GM10847 (cell line): ENCODE measurements around the gene GATAD2B.

ENCODE experiments used
- POLR2A ChIP-seq: IDR thresholded peaks from 2 replicates; pipeline ENCODE4 v1.6.1; 2011; ENCODE audit not compliant: insufficient read length; ENCODE audit errors: extremely low read depth

Gene GATAD2B

DNA sequence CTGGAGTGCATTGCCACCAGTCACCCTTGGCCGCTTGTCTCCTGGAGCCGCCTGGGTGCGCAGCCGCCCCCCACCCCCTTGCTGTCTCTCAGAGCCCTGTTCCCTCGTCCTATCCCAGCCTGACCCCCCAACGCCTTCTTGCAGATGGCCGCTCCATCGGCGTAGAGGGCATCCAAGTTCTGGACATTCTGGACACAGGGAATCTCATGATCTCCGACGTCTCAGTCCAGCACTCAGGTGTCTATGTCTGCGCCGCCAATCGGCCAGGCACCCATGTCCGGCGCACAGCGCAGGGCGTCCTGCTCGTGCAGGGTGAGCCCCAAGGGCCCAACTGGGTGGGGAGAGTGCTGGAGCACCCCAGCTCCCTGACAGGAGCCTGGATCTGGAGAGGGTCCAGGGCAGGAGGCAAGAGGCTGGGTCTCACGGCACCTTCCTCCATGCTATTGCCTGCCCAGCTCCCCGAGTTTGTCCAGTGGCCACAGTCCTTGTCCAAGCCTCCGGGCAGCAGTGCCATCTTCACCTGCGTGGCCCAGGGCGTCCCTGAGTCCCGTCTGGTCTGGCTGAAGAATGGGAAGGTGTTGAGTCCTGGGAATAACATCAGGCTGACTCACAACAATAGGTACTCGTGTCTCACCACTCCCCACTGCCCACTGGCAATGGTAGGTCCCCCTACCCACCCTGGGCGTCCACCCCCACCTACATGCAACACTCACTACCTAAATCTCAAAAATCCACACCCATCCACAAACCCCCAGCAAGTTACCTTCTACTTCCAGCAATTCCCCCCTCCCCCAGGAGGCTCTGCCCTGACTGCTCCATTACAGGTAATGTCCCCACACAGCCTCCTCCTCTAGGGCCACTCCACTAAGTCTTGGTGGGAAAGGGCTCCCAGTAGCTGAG is 123.0 kb downstream of the GATAD2B start:
- TF ChIP-seq POLR2A = no peak

DNA sequence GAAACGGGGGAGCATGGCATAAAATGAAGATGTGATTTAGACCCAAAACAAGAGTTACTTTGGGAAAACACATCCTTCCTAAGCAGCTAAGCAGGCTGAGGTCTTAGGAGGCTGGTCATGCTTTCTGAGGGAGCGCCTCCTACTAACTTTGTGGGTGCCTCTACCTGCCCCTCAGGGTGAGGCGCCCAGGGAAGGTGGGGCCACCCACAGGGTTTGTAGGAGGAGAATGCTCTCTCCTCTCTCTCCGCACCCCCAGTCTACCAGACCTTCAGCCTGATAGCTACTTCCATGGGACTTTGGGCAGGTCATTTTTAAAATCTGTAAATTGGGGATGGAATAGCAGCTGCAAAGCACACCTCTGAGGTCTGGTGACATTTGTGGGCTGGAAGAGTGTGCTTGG is 123.8 kb downstream of the GATAD2B start:
- TF ChIP-seq POLR2A = no peak

DNA sequence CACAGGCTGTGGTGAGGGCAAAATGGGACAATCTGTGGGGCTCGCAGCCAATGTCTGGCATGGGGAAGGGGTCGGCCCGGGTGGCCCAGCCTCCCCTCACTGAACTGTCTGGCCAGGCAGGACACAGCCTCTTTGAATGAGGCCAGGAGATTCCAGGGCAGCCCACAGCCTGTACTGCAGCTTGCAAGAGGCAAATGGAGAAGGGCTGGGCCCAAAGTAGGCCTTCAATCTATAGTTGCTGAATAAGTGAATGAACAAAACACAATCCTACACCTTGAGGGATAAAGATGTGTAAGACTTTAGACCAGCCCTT is 124.3 kb downstream of the GATAD2B start:
- TF ChIP-seq POLR2A = no peak

DNA sequence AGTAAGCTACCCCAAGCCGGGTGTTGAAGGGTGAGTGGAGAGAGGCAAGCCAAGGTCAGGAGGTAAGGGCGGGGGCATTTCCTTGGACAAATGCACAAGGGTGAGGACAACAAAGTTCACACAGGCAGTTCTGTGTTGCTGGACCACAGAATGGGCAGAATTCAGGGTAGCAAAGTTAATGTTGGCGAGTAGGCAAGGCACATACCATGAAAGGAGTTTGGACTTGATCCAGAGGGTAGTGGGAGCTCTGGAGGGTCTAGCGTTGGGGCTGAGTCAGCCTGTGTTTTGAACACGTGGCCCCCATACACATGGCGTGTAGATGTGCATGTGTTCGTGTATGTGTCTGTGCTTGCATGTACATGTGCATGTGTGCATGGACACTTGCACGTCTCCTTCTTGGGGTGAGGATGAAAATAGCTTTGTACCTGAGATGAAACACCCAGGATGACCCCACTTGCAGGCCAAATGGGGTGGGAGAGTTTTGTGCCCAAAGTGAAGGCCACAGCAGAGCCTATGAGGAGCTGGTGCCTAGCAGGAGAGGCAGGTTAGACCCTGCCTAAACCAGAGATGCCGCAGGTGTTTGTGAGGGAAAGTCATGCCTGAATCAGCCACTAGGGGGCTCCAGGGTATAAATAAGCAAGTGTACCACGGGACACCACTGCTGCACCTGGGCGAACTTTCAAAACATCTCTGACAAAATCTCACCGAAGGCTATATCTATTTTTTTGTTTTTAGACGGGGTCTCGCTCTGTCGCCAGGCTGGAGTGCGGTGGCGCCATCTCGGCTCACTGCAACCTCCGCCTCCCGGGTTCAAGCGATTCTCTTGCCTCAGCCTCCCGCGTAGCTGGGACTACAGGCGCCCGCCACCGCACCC is 125.7 kb downstream of the GATAD2B start:
- no peak for TF ChIP-seq POLR2A

DNA sequence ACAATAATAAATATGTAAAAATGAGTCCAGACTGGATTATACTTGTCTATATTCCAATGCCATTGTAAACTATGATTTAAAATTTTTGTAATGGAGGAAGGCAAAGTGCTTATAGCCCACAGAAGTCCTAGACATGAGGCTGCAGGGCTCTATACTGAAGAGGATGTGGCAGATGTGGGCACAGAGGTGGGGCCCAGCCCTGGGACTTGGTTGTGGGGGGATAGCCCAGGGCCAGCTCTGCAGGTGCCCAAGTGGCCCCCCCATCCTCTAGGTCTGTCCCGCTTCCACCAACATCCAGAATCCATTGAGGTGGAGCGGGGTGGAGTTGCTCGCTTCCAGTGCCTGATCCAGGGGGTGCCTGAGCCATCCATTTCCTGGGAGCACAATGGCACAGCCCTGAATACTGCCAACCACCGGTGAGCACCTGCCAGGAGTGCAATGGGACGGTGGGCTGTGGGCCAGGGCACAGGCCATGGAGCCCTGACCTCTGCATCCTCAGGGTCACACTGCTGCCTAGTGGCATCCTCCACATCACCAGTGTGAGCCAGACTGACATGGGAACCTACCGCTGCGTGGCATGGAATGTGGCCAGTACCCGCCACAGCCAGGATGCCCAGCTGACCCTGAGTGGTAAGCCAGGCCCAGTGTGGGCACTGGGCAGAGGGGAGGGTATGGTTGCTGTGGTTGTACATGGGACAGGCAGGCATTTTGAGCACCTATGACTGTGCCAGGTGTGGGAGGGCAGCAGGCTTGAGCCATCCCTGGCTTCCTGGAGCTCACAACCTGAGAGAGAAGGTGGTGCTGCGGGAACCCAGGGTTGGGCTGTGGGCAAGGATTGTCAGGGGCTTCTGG is 126.6 kb downstream of the GATAD2B start:
- no peak for TF ChIP-seq POLR2A

DNA sequence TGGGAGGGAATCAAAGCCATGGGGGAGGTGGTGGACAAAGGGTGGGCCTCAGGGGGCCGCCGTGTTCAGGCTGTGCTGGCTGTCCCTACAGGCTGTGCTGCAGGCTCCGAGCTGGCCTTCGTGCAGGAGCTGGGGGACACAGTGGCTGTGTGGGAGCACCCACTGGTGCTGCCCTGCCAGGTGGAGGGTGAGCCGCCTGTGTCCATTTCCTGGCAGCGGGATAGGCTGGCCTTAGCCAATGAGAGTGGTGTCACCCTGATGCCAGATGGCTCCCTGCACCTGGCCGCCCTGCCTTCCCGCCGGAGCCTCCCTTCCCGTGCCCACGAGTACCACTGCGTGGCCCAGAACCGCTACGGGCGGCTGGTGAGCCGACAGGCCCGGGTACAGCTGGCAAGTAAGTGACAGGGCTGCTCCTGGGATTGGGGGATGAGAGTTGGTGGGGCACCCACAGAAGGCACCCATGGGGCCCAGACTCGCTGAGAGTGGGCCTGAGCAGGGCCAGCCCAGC is 127.4 kb downstream of the GATAD2B start:
- TF ChIP-seq POLR2A = no peak

DNA sequence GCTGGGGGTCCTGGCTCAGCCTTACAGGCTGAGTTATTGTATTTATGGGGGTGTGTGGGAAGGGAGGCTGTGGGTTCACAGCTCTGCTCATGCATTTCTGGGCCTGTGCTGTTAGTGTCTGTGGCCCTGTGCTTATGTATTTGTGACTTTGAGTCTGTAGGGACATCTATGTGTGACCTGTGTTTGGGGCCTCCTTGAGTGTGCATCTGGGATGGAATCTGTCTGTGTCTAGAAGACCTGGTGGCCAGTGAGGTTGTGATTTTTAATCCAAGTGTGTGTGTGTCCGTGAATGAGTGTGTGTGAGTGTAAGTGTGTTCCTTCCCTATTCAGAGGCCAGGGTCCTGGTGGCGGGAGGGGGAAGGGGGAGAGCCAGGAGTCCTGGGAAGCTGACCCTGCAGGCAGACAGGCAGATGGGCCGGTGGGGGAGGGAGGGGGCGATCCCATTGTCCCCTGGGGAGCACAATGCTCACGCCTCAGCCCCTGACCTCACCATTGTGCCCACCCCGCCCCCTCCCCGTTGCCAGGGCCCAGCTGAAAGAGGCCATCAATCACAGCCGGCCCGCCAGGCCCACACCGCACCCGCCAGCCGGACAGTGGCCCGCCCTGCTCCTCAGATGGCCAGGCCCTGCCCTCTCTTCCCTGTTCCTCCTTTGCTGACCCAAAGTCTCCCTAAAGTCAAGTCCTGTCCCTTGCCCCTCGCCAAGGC is 128.0 kb downstream of the GATAD2B start:
- TF ChIP-seq POLR2A = no peak

DNA sequence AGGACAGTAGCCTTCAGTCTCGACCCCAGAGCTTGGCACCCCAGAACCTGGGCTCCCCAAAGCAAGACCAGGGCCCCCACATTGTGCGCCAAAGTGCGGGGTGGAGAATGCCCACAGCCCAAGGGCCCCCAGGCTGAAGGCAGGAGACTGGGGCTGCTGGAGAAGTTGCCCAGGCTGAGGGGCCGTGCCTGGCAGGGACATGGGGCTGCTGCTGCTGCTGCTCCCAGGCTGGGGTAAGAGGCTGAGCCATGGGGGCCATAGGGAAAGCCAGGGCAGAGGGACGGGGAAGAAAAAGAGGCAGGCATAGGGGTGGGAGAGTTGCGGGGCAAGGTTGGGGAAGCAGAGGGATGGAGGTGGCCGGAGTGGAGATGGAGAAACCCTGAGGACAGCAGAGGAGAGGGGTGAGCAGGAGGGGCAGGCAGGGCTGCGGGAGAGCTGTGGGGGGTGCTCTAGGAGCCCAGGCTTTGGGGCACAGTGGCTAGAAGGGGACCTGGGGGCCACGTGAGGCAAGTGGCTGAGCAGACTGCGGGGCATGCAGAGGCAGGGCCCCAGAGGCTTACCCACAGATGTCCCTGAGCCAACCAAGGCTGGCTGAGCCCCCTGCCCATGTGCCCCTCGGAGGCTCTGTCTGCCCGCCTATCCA is 128.7 kb downstream of the GATAD2B start:
- TF ChIP-seq POLR2A = no peak

DNA sequence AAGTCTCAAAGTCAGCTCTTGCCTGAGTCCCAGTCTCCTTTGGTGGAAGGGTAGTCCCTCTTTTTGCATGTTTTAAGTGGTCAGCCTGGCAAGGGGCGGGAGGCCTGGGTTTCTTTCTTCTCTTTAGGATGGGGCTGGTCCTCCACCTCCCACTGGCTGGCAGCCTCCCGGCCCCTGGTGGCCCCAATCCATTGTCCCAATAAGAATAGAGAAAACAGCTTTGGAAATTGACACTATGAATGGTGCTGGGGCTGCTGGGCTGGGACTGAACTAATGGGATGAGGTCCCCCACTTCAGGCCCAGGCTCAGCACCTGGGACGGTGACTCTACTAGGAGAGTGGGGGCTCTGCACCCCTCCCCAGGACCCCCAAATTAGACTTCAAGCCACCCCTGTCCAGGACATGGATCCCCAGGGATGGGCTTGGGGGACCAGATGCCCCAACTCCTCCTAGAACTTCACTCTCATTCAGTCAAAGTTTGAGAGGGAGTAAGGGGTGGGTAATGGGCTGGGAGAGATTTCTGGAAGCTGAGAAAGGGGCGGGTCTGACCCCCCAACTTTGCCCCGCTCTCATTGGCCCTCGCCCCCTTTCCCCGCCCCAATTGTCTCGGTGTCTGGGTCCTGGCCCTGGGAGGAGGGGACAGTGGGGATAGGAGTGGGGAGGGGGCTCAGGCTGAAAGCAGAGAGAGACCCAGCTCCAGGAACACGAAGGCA is 129.4 kb downstream of the GATAD2B start:
- TF ChIP-seq POLR2A = no peak

DNA sequence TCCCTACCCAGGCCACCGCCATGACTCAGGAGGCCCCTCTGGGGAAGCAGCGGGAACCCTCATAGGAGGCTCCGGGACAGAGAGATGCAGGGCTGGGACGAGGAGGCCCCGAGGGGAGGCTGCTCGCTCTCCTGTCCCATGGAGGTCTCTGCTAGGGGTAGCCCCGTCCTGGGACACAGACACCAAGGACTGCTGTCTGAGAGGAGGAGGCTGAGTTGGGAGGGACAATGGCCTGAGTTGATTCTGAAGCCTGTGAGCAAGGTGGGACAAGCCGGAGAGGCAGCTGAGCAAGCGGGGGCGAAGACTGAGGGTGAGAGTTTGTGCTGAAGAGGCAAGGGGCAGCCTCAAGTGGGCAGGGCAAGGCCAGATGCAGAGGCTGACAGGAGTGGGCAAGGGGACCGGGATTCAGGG is 130.1 kb downstream of the GATAD2B start:
- TF ChIP-seq POLR2A = no peak

DNA sequence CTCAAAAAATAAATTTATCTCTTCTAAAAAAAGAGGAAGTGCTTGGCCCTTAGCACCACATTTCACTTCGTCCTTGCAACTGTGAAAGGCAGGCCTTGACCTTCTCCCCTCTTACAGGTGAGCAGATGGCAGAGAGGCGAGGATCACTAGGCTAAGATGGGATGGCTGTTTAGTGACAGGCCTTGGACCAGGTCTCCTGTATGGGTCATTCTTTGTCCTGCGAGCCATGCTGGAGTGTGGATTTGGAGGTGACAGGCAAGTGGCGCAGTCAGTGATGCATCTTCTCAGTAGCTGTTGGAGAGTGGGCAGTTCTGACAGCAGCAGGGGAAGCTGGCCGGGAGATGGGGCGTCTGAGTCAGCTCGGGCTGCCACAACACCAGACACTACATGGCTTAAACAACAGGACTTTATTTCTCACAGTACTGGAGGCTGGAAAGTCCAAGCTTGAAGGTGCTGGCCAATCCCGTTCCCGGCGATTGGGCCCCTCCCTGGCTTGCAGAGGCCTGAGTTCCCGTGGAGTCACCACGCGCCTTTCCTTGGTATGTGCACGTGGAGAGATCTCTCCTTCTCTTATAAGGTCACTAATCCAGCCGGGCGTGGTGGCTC is 131.0 kb downstream of the GATAD2B start:
- TF ChIP-seq POLR2A = no peak

DNA sequence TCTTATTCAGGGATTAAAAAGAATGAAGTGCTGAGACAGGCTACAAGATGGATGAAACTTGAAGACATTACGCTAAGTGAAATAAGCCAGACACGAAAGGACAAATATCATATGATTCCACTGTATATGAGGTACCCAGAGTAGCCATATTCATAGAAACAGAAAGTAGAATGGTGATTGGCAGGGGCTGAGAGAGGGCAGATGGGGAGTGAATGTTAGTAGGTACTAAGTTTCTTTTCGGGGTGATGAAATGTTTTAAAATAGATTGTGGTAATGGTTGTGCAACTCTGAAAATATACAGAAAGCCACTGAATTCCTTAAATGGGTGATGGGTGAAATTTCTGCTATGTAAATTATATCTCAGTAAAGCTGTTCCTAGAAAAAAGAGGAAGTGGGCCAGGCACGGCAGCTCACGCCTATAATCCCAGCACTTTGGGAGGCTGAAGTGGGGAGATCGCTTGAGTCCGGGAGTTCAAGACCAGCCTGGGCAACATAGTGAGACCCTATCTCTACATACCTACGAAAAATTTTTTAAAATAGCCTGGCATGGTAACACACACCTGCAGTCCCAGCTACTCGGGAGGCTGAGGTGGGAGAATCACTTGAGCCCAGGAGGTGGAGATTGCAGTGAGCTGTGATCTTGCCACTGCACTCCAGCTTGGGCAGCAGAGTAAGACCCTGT is 131.7 kb downstream of the GATAD2B start:
- no peak for TF ChIP-seq POLR2A
